Stimulated activated effector memory CD8-positive, alpha-beta T cell treated with anti-CD3 and anti-CD28 coated beads, Interleukin-12 subunit alpha, Interleukin-12 subunit beta, amount 100 ng/mL, for 72 hours (primary cell): Measurements from ENCODE around the gene S100A6.

Source experiments
- ATAC-seq: fragments of 150-1000 bp; cut with Tn5 transposase; 2 replicates; pipeline ENCODE4 v1.10.0; 2021
- DNase-seq, 2 donors: peaks; one replicate each; pipeline ENCODE4 v3.0.0; 2021 to 2022; ENCODE audit warnings: low spot score in 2 of 2
- H3K27ac Mint-ChIP-seq: one replicate; pipeline ENCODE4 v1.8.0; 2022; ENCODE audit warnings: mild to moderate bottlenecking, mixed read lengths
- H3K36me3 Mint-ChIP-seq: one replicate; pipeline ENCODE4 v1.8.0; 2022; ENCODE audit warnings: mild to moderate bottlenecking, mixed read lengths
- H3K4me1 Mint-ChIP-seq: one replicate; pipeline ENCODE4 v1.8.0; 2022; ENCODE audit warnings: mixed read lengths
- H3K4me3 Mint-ChIP-seq: one replicate; pipeline ENCODE4 v1.8.0; 2022; ENCODE audit warnings: mild to moderate bottlenecking, mixed read lengths
- H3K9me3 Mint-ChIP-seq: one replicate; pipeline ENCODE4 v1.8.0; 2022; ENCODE audit warnings: mixed read lengths

The S100A6 gene

GRCh38 chr1:153485863-153486262, 49.9 kb downstream of the S100A6 start:
- ATAC-seq = no peak
- no peak overlapping the region for H3K4me3 Mint-ChIP-seq
- H3K27ac Mint-ChIP-seq = no peak overlapping the region
- H3K9me3 Mint-ChIP-seq = no peaks in the 10 kb centered on the region
- DNase-seq = no peak
- no peaks in the 10 kb centered on the region for H3K4me1 Mint-ChIP-seq
- H3K36me3 Mint-ChIP-seq = no peaks in the 10 kb centered on the region
